ENCODE measurements around the gene SLC25A23.
"Not testable (repeated sequence)": the region's sequence is repeated elsewhere in the genome, so short reads cannot be mapped to it uniquely, and the experiment has no call there.

SLC25A23 gene
- 0.49 to 9.5 (median 1.3) reads per million in 18 experiments for total RNA-seq

DNA sequence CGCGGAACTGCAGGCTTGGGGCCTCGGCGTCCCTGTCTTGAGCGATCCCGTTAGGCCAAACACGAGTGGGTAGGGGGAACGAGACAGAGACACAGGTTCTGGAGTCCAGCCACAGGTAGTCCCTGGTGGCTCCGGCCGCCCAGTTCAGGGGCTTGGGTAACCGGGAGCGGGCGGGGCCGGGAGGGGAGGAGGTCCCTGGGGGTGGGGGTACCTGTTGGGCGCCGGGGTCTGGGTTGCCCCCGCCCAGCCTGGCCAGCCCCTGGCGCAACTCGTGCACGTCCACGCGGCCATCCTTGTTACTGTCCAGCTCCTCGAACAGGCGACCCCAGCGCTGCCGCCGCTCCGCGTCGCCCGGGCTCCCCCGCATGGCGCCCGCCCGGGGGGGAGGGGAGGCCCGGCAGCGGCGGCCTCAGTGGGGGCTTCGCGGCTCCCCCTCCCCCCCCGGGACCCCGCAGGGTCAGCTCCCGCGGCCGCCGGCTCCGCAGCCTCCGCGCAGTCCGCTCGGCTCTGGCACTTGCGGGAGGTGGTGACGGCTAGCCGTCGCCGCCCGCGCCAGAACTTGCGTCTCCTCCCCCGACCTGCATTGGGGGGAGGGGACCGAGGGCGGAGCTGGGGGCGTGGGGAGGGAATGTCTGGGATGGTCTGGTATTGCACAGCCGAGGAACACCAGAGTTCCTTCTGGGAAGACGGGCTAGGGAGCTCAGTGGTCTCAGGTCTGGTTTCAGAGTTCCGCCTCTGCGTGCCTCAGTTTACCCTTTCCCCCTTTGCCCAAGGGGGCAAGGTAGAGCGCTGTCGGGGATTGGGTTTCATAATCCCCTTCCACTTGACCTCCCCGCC lies at the start of gene SLC25A23:
TSS of gene SLC25A23 (minus strand) at position 531 of the 837 bp plus-strand sequence. CDS start at position 367, 164 bp downstream.
- peak in 1 of 2 donors; percentile 27 for DNase-seq

DNA sequence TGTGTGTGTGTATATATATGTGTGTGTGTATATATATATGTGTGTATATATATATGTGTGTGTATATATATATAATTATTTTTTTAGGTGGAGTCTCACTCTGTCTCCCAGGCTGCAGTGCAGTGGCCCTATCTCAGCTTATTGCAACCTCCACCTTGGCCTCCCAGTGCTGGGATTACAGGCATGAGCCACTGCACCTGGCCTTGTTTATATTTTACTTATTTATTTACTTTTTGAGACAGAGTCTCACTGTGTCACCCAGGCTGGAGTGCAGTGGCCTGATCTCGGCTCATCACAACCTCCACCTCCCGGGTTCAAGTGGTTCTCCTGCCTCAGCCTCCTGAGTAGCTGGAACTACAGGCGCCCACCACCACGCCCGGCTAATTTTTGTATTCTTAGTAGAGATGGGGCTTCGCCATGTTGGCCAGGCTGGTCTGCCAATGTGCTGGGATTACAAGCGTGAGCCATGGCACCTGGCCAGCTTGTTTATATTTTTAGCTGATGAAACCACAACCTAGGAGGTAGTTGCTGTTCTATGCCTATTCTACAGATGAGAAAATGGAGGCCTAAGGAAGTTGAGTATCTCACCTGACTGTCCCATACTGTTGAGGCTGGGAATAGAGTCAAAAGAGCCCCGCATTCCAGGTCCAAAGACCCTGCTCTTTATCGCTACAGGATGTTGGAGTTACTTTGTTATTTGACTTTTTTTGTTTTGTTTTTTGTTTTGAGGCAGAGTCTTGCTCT lies 48.6 kb upstream of the SLC25A23 start:
- not testable (repeated sequence) for DNase-seq

DNA sequence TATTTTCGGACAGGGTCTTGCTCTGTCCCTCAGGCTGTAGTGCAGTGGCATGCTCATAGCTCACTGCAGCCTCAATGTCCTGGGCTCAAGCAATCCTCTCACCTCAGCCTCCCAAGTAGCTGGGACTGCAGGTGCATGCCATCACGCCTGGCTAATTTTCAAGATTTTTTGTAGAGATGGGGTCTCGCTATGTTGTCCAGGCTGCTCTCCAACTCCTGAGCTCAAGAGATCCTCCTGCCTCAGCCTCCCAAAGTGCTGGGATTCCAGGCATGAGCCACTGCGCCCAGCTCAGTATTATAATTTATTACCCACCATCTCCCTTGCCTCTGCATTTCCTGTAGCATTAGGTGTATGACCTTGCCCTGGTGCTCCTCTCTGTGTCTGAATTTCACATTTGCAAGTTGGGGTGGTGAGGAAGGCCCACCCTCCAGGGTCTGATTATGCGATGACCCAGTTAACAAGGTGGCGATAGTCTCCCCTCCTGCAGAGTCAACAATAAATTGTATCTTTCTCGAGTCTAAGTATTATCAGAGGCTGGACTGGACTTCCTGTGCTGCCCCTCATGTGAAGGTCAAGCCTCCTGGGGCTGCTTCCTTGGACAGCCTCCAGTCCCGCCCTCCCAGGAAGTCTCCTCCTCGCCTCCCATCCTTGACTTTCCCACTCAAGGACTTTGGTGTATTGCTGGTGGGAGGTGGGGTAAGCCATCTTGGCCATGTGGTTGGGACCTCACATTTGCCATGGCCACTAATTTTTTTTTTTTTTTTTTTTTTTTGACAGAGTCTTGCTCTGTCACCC lies 44.0 kb upstream of the SLC25A23 start:
- no peak for DNase-seq

DNA sequence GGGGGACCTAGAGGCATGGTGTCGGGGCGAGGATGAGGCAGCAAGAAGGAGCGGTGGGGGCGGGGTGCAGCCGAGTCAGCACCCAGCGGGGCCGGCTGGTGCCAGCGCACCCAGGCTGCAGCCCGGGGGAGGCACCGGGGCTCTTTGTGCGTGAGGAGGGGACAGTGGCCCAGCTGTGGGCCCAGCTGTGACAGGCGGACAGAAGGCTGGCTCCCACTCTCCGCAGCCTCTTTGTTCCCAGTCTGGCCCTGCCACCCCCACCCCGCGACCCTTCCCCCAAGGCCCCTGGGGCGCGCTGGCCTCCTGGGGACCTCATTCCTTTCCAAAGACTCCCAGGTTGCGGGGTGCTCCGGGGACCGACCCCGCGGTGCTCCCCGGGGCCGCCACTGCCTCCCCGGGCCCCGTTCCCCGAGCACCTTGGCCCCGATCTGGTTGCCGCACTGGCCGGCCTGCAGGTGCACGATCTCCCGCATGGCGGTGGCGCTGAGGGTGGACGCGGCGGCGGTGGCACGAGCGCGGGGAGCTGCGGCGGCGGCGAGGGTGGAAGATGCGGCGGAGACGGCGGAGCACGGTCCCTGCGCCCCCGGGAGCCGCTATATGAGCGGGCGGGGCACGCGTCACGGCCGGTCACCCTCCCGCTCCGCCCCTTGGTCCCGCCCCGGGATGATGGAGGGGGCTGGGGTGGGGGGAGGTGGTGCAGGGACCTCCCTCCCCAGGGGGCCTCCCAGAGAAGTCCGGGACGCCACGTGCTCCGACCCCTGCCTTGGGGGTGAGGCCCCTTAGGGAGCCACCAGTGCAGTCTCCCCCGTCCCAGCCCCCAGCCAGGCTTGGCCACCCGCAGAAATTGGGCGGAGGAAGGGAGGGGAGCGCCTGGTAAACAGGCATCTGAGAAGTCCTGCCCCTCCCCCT lies 42.4 kb upstream of the SLC25A23 start, which contains the start of gene TUBB4A:
TSS of gene TUBB4A (minus strand) at position 570 of the 909 bp plus-strand sequence. CDS start at position 473, 97 bp downstream.
- no peak for DNase-seq

DNA sequence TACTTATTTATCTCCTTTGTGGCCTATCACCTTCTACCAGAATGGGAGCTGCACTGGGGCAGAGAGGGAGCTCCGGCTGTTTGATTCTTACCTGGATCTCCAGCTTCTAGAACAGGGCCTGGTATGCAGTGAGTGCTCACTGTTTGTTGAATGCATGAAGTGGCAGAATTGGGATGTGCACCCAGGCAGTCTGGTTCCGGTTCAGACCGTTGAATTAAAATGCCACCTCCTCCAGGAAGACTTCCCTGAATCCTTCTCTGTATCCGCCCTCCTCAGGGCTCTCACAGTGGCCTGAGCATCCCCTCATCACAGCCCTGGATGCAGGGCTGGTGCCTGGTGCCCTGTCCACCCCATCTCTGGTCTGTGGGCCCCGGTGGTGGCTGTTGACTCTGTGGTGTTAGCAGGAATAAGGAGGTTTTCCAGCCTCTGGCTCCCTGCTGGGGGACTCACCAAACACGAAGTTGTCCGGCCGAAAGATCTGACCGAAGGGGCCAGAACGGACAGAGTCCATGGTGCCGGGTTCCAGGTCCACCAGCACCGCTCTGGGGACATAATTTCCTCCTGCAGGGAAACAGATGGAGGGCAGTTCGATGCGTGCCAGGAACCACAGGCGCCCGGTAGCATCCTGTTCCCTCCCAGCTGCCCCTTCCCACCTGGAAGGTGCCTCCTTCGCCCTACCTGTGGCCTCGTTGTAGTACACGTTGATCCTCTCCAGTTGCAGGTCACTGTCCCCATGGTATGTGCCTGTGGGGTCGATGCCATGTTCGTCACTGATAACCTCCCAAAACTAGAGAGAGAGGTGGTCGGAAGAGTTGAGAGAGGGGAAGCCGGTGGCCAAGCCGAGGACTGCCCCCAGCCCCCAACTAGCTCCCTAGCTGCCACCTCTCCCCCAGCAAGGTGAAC lies 41.5 kb upstream of the SLC25A23 start:
- DNase-seq, result no peak

DNA sequence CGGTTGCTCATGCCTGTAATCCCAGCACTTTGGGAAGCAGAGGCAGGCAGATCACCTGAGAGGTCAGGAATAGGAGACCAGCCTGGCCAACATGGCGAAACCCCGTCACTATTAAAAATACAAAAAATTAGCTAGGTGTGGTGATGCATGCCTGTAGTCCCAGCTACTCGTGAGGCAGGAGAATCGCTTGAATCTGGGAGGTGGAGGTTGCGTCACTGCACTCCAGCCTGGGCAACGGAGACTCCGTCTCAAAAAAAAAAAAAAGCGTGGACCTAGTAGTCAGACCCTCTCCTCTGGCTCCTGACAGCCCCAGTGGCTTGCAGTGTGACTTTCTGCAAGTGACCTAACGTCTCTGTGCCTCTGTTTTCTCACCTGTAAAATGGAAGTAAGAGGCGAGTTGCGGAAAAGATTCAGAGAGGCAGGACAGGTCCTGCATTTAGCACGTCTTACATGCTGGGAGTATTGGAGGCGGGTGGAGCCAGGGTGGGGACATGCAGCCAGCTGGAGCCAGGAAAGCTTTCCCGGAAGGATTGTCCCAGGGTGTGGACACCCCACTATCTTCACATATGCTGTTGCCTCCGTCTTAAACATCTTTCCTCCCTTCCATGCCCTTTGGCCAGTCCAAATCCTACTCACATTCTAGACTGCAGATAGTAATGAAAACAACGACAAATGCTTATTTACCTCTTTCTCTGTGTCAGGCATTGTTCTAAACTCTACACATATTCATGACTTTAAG lies 39.6 kb upstream of the SLC25A23 start:
- no peak for DNase-seq

DNA sequence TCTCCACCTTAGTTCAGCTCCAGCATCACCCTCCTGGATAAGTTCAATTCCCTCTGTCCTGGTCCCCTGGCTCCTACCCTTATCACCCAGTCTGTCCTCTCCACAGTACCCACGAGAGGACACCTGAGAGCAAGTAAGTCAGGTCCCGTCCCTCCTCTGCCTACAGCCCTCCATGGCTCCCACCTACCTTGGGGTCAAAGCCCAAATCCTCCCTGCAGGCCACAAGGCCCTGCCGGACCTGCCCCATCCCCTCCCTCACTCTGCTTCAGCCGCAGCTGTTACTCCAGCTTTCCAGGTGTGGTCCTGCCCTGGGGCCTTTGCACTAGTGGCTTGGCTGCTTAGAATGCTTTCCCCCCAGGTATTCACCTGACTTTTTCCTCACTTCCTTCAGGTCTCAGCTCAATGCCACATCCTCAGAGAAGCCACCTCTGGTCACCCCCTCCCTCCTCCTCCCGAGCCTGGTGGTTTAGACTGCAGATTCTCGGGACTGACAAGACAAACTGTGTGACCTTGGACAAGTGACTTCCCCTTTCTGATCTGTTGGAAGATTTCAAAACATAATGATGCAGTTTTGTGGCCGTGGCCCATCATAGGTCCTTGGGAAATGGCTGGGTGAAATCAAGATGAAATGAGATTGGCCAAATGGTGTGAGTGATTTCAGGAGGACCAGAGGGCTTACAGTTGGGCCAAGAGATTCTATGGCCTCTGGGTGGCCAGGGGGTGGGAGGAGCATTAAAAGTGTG lies 38.9 kb upstream of the SLC25A23 start:
- DNase-seq, result peak; percentile 92 to 94

DNA sequence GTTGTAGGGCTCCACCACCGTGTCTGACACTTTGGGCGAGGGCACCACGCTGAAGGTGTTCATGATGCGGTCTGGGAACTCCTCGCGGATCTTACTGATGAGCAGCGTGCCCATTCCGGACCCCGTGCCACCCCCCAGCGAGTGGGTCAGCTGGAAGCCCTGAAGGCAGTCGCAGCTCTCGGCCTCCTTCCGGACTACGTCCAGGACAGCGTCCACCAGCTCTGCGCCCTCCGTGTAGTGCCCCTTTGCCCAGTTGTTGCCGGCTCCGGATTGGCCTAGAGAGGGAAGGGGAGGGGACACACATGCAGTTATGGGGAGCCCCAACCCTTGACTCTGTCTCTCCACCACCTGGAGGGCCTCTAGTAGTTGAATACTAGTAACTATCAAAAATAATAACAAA lies 36.4 kb upstream of the SLC25A23 start:
- DNase-seq, result no peak

DNA sequence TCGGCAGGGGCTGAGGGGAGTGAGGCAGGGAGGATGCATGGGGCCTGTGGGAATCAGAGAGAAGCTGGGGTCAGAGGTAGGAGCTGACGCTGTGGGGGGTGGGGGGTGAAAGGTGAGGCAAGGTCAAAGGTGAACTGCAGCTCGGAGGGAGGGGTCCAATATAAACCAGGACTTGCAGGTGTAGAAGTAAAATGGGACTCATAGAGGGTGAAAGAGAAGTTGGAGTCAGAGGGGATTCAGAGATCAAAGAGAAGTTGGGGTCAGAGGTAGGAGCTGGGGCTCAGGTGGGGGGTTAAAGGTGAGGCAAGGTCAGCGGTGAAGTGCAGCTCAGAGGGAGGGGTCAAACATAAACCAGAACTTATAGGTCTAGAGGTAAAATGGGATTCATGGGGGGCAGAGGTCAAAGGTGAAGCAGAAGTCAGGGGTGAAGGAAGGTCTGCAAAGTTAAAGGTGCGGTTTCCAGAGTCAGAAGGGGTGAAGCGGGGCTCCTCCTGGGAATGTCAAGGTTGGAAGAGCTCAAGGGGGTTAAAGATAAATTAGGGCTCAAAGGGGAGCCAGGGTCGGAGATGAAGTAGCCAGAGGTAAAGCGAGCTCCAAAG lies 34.9 kb upstream of the SLC25A23 start:
- DNase-seq, result no peak

DNA sequence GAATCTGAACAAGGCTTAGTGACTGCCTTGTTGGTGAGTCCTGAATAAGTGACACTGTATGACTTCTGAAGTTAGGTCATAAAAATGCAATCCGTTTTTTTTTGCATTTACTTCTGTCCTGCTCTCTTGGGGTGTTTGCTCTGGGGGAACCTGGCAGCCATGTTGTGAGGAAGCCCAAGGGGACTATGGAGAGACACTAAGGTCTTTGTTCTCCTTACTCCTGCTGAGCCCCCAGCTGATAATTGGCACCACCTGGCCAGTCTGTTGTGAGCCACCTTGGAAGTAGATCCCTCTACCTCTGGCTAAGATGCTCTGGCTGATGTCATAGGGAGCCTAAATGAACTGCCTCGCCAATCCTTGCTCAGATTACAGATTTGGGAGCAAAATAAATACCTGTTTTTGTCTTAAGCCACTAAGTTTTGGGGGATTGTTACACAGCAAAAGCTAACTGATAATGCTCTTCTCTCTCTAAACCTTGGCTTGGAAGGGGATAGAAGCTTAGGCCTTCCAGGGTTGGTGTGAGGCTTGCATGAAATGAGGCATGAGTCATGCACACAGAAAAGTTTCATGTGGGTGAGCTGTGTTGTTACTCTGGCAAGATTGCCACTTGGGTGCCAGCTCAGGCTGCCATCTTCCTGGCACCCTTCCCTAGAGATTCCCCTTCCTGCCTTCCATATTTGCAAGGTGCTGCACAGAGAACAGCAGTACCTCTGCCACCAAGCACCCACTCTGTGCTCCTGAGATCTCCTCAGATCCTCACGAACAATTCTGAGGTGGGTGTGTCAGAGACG lies 32.4 kb upstream of the SLC25A23 start:
- no peak for DNase-seq

DNA sequence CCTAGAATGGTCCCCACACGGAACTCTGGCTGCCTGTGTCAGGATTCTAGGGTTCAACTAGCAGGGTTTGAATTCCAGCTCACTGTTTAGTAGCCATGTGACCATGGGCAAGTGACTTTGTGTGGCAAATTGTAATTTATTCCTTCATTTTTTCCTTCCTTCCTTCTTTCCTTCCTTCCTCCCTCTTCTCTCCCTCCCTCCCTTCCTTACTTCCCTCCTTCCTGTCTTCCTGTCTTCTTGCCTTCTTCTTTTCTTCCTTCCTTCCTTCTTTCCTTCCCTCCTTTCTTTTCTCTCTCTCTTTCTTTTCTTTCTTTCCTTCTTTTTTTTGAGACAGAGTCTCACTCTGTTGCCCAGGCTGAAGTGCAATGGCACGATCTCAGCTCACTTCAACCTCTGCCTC lies 30.5 kb upstream of the SLC25A23 start:
- DNase-seq, result no peak

DNA sequence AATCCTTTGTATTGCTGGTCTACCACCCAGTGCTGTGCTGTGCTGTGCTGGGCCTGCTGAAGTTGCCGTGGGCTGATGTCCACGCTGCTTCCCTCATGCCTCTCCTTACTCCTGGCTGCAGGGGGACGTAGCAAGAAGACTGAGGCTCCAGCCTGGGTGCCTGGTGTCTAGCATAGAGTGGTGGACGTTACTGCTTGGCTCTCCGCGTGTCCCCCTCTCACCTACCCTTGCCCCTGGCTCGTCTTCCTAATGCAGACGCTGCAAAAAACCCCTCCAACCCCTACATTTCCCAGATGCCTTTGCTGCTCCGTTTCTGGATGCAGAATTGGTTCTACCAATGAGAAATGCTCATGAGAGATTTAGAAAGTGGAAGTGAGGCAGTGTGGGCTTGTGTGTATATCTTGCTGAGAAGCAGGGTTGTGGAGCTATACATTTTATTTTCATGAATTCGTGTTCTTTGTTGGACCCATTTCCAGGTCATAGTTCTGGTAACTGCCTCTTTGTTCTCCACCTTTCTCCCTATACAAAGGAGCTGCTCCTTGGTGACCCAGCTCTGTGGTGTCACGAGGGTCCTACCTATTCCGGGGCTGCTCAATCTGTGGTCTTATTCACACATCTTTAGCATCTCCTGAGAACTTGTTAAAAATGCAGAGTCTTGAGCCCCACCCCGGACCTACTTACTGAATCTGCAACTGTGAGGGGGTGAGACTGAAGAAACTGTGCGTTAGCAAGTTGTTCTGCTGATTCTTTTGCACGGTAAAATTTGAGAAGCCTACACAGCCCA lies 29.9 kb upstream of the SLC25A23 start:
- peak in 1 of 2 donors; percentile 26 for DNase-seq

DNA sequence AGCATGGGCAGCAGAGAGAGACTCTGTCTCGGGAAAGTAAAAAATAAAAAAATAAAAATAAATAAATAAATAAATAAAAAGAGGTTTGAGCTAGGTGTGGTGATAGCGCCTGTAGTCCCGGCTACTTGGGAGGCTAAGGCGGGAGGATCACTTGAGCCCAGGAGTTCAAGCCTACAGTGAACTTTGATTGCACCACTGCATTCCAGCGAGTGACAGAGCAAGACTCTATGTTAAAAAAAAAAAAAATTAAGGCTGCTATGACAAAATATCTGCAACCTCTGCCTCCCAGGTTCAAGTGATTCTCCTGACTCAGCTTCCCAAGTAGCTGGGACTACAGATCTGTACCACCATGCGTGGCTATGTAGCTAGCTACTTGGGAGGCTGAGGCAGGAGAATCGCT lies 25.2 kb upstream of the SLC25A23 start:
- no peak for DNase-seq

DNA sequence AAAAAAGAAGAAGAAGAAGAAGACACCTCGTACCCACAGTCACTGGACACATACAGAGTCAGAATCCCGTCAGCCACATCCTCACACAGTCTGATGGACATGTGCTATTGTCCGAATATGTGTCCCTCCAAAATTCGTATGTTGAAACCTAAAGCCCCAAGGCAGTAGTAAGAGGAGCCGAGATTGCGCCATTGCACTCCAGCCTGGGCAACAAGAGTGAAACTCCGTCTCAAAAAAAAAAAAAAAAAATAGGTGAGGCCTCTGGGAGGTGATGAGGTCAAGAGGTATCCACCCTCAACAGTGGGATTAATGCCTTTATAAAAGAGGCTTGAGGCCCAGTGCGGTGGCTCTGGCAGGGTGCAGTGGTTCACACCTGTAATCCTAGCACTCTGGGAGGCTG lies 24.6 kb upstream of the SLC25A23 start:
- DNase-seq, result no peak

DNA sequence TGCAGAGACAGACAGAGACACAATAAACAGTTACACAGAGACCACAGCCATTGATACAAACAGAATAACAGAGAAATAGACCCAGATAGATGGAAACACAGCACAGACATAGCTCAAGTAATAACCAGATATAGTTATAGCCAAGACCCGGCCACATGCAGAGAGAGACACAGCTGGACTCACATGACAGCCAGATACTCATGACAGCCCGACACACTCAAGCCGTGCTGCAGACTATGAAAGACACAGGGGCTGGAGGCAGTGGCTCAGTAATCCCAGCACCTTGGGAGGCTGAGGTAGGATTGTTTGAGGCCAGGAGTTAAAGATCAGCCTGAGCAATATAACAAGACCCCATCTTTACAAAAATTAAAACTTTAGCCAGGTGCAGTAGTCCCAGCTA lies 23.6 kb upstream of the SLC25A23 start:
- DNase-seq, result no peak

DNA sequence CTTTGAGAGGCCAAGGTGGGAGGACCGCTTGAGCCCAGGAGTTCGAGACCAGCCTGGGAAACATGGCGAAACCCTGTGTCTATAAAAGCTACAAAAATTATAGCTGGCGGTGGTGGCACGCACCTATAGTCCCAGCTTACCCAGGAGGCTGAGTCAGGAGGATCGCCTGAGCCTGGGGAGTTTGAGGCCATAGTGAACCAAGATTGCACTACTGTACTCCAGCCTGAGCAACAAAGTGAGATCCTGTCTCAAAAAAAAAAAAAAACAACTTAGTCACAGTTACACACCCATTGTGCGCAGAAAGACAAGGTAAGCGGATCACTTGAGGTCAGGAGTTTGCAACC lies 22.7 kb upstream of the SLC25A23 start:
- DNase-seq, result no peak
